ENCODE data around the gene C1orf159. TPM values are rescaled to one million over a fixed set of nuclear protein-coding genes. Genes with fewer than 3 reads are reported as not detected.

The C1orf159 gene
- total RNA-seq, 4 donors from 2014 or later: 6.9 to 19.6 (median 14.7) TPM

DNA sequence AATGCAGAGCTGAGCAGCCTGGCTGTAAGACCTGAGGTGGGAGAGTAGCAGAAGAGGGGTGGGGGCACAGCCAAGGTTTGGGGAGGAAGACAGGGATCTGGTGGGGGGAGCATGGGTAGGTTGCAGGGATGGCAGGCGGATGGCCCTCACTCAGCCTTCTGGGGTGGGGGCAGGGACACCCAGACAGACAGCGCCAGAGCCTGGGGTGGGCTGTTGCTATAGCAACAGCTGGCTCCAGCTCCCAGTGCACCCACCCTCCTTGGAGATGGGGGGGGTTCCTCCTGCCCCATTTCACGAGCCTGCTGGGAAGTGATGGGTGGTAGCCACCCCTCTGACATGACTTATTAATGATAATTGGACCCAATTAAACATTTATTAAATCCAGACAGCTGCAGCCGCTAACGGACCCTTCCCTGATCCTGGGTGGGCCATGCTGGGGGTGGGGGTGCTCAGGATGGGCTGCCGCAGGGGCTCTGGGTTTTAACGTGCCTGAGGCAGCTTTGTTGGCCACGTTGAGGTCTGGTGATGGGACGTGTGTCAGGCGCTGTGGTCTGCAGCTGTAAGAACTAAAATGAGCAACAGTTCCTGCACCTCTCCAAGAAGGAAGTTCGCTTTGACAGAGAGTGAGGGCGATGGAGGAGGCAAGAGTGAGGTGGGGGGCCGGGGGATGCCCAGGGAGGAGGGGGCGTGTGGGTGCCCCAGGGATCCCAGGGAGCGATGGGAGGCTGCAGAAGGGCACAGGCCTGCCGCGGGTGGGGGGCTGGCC is 76.6 kb downstream of the C1orf159 start:
- no peak overlapping the region for H3K27ac ChIP-seq
- no peak for DNase-seq
- no peak for TF ChIP-seq POLR2A (IDR thresholded peaks at IDR 0.05)
- no peak for TF ChIP-seq CTCF (IDR thresholded peaks at IDR 0.05)
- H3K27me3 ChIP-seq: peaks cover 0 to 52% (median 0%) of the 10 kb centered on the region in 4 donors
- 44 to 56% methylated on average over 8 to 11 of the region's 17 CpGs for WGBS, 2 donors
- H3K9me3 ChIP-seq: no peaks in the 10 kb centered on the region
- intact Hi-C loops (cut with DNase I): loop anchor here (10.0 kb wide), 2 partner anchors 75 to 255 kb away; partner anchors contain the start of gene C1orf159
- H3K4me1 ChIP-seq: peaks cover 17 to 45% (median 18%) of the 10 kb centered on the region in 3 donors
- H3K36me3 ChIP-seq: peaks cover 0 to 24% (median 0%) of the 10 kb centered on the region in 3 donors
- H3K4me3 ChIP-seq: peak overlapping the region in 1 of 4 donors; percentile 67

DNA sequence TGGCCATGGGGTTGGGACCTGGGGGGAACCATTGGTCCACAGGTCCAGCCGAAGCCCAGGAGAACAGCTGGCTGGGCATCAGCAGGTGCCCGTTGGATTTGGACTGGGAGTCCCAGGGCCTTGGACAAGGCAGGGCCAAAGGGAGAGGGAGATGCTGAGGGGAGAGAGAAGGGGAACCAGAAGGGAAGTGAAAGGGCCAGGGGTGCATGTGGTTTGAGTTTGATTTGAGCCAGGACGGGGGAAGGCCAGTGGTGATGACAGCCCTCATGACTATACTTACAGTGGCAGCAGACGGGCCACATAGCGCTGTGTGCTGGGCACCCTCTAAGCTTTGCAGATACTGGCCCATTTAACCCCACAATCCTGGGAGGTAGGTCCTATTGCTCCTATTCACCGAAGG is 77.2 kb downstream of the C1orf159 start:
- WGBS, 2 donors: 75 to 78% methylated on average over 4 to 5 of the region's 6 CpGs
- Histone ChIP-seq H3K27ac (no peak overlapping the region), H3K36me3 (peaks cover 0 to 17% (median 0%) of the 10 kb centered on the region in 3 donors), H3K4me1 (peaks cover 19 to 51% (median 23%) of the 10 kb centered on the region in 3 donors), H3K4me3 (no peak overlapping the region), H3K9me3 (no peaks in the 10 kb centered on the region), H3K27me3 (peaks cover 0 to 59% (median 0%) of the 10 kb centered on the region in 4 donors)
- DNase-seq: no peak
- TF ChIP-seq POLR2A (IDR thresholded peaks at IDR 0.05): no peak
- TF ChIP-seq CTCF (IDR thresholded peaks at IDR 0.05): no peak
- intact Hi-C loops (cut with DNase I): loop anchor here (10.0 kb wide), 2 partner anchors 76 to 256 kb away; partner anchors contain the start of gene C1orf159

DNA sequence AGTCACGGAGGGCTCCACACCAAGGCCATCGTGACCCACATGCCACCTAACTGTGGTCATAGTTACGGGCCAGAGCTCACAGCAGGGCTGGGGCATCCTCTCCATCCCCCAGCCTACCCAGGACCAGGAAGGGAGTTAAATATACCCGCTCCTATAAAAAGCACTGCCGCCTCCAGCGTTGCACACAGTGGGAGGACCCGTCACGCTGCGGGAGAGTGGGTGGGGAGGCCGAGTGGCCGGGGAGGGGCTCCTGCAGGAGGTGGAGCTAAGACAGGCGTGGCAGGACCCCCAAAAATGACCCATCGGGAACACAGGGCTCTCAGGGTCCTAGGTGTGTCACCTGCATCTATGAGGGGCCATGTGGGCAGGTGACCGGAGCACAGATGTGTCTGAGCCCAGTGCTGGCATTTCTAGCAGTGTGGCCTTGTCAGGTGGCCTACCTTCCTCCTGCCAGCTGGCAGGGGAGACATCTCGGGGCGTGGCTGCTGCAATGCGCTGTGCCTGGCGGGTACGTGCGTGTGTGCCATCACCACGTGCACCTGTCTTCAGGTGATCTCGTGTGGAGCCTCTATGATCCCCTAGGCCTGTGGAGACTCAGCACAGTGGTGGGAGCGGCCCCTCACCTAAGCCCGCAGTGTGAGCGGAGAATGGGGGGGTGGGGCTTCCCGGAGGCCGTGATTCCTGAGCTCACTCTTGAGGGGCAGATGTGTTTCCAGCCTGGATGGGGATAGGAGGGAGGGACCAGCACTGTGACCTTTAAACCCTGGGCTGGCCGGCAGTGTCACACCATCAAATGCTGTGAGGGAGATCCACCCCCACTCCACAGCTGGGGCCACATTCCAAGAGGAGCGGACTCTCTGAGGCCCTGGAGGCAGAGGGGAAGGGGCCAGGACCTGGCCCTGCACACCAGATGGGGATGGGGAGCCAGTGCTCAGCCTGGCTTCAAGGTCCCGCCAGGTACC is 78.2 kb downstream of the C1orf159 start:
- no peak for TF ChIP-seq CTCF (IDR thresholded peaks at IDR 0.05)
- TF ChIP-seq POLR2A (IDR thresholded peaks at IDR 0.05): no peak
- Histone ChIP-seq H3K9me3 (no peaks in the 10 kb centered on the region), H3K4me3 (no peak overlapping the region), H3K4me1 (peaks cover 22 to 61% (median 34%) of the 10 kb centered on the region in 3 donors), H3K27ac (no peak overlapping the region), H3K36me3 (peaks cover 0 to 7% (median 0%) of the 10 kb centered on the region in 3 donors), H3K27me3 (peaks cover 0 to 69% (median 0%) of the 10 kb centered on the region in 4 donors)
- 50 to 90% methylated on average over 2 to 8 of the region's 30 CpGs for WGBS, 2 donors
- DNase-seq: no peak
- intact Hi-C loops (cut with DNase I): loop anchor here (10.0 kb wide), 2 partner anchors 77 to 257 kb away; partner anchors contain the start of gene C1orf159

DNA sequence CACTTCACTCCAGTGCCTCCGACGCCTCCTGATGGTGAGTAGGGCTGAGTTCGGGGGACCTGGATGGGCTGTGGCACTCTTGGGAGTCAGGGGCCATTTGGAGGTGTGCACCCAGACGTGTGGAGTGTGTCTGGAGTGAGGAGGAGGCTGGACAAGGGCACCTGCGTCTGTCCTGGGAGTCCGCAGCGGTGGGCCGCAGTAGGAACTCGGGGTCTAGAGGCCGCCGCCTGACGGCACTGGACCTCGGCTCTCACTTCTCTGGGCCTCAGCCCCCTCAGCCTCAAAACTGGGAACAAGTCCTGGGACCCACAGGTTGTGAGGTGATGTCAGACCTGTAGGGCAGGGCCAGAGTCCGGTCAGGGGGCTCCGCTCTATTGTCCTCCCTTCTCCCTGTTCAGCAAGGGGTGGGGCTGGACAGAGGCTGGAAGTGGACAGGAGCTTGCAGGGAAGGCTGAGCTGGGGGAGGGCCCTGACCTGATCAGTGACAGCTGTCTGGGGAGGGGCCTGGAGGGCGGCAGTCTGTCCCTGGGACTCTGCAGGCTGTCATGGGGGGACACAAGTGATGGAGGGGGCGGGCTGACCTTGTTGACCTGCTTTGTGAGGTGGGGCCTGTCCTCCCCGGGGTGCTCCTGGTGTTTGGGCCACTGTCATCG is 80.5 kb downstream of the C1orf159 start:
- H3K4me3 ChIP-seq: no peak overlapping the region
- TF ChIP-seq POLR2A (IDR thresholded peaks at IDR 0.05): no peak
- no peak for TF ChIP-seq CTCF (IDR thresholded peaks at IDR 0.05)
- no peak for DNase-seq
- H3K27me3 ChIP-seq: peaks cover 0 to 84% (median 0%) of the 10 kb centered on the region in 4 donors
- intact Hi-C loops (cut with DNase I): loop anchor here (10.0 kb wide), 2 partner anchors 79 to 259 kb away; partner anchors contain the start of gene C1orf159
- H3K4me1 ChIP-seq: peaks cover 25 to 73% (median 32%) of the 10 kb centered on the region in 3 donors
- 80 to 85% methylated on average over 1 to 7 of the region's 19 CpGs for WGBS, 2 donors
- H3K27ac ChIP-seq: no peak overlapping the region
- H3K9me3 ChIP-seq: no peaks in the 10 kb centered on the region
- peaks cover 0 to 5% (median 0%) of the 10 kb centered on the region in 3 donors for H3K36me3 ChIP-seq

Data from esophagus squamous epithelium (tissue), 5 donors.